Thyroid gland (tissue), 4 donors: Measurements from ENCODE around the gene MAGI1.

Experiments
- POLR2A ChIP-seq, 2 donors: fragments of 450-650 bp; IDR thresholded peaks; one replicate each; pipeline ENCODE4 v1.6.1; 2017; ENCODE audit warnings: antibody characterized with exemption in 2 of 2, mild to moderate bottlenecking in 2 of 2, moderate library complexity in 1 of 2
- TF ChIP-seq, protein P1 (sequence below), 6 experiments: fragments of 200-600 bp in 3 of 6; fragments of 450-650 bp in 3 of 6; sonication (generic) in 3 of 6; IDR thresholded peaks; one replicate each; pipeline ENCODE4 v1.5.1; 2016 to 2019; ENCODE audit warnings: antibody characterized with exemption in 6 of 6, mild to moderate bottlenecking in 2 of 6, inconsistent platforms in 1 of 6, moderate library complexity in 1 of 6

- TF ChIP-seq, protein P1, sequence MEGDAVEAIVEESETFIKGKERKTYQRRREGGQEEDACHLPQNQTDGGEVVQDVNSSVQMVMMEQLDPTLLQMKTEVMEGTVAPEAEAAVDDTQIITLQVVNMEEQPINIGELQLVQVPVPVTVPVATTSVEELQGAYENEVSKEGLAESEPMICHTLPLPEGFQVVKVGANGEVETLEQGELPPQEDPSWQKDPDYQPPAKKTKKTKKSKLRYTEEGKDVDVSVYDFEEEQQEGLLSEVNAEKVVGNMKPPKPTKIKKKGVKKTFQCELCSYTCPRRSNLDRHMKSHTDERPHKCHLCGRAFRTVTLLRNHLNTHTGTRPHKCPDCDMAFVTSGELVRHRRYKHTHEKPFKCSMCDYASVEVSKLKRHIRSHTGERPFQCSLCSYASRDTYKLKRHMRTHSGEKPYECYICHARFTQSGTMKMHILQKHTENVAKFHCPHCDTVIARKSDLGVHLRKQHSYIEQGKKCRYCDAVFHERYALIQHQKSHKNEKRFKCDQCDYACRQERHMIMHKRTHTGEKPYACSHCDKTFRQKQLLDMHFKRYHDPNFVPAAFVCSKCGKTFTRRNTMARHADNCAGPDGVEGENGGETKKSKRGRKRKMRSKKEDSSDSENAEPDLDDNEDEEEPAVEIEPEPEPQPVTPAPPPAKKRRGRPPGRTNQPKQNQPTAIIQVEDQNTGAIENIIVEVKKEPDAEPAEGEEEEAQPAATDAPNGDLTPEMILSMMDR (IDR thresholded peaks at IDR 0.05), result no peak
- TF ChIP-seq POLR2A (IDR thresholded peaks at IDR 0.05), result peak in 1 of 2 donors; percentile 18
Observed at GRCh38 chr3:66066963-66067617, 28.4 kb upstream of the MAGI1 start.
